ENCODE measurements around the gene HPCAL4.

Gene HPCAL4

GRCh38 chr1:39685071-39685470 lies 6.2 kb downstream of the HPCAL4 start:
- no peak overlapping the region for H3K9ac ChIP-seq (ENCODE audit: low read depth, low read length)
- peaks cover 84% of the 10 kb centered on the region for H3K27me3 ChIP-seq (ENCODE audit: control insufficient read depth, insufficient read depth, low read length)
- no peak overlapping the region for H3K4me3 ChIP-seq (ENCODE audit: low read length)
- no peaks in the 10 kb centered on the region for H3K9me3 ChIP-seq (replicated peaks; ENCODE audit: low read length)
- no peaks in the 10 kb centered on the region for H3K36me3 ChIP-seq (ENCODE audit: insufficient read depth, low read length)
- H3K4me2 ChIP-seq (ENCODE audit: low read length): no peak overlapping the region
- H3K4me1 ChIP-seq (ENCODE audit: control insufficient read depth, insufficient read depth, low read length): peaks cover 6% of the 10 kb centered on the region

GRCh38 chr1:39684313-39684664 lies 6.9 kb downstream of the HPCAL4 start:
- no peak overlapping the region for H3K4me3 ChIP-seq (ENCODE audit: low read length)
- no peaks in the 10 kb centered on the region for H3K9me3 ChIP-seq (replicated peaks; ENCODE audit: low read length)
- no peaks in the 10 kb centered on the region for H3K36me3 ChIP-seq (ENCODE audit: insufficient read depth, low read length)
- peaks cover 77% of the 10 kb centered on the region for H3K27me3 ChIP-seq (ENCODE audit: control insufficient read depth, insufficient read depth, low read length)
- H3K4me1 ChIP-seq (ENCODE audit: control insufficient read depth, insufficient read depth, low read length): peaks cover 11% of the 10 kb centered on the region
- H3K4me2 ChIP-seq (ENCODE audit: low read length): no peak overlapping the region
- H3K9ac ChIP-seq (ENCODE audit: low read depth, low read length): no peak overlapping the region

- Histone ChIP-seq H3K4me1 (ENCODE audit: control insufficient read depth, insufficient read depth, low read length) (peaks cover 11% of the 10 kb centered on the region), H3K4me3 (ENCODE audit: low read length) (no peak overlapping the region), H3K27me3 (ENCODE audit: control insufficient read depth, insufficient read depth, low read length) (peaks cover 71% of the 10 kb centered on the region), H3K9me3 (replicated peaks; ENCODE audit: low read length) (no peaks in the 10 kb centered on the region), H3K9ac (ENCODE audit: low read depth, low read length) (no peak overlapping the region), H3K36me3 (ENCODE audit: insufficient read depth, low read length) (no peaks in the 10 kb centered on the region), H3K4me2 (ENCODE audit: low read length) (peak overlapping the region; percentile 25)
Measured at GRCh38 chr1:39683591-39684312, 7.5 kb downstream of the HPCAL4 start.

GRCh38 chr1:39681999-39682398 lies 9.2 kb downstream of the HPCAL4 start:
- no peaks in the 10 kb centered on the region for H3K36me3 ChIP-seq (ENCODE audit: insufficient read depth, low read length)
- H3K4me2 ChIP-seq (ENCODE audit: low read length): no peak overlapping the region
- H3K9ac ChIP-seq (ENCODE audit: low read depth, low read length): no peak overlapping the region
- H3K4me1 ChIP-seq (ENCODE audit: control insufficient read depth, insufficient read depth, low read length): peaks cover 13% of the 10 kb centered on the region
- no peaks in the 10 kb centered on the region for H3K9me3 ChIP-seq (replicated peaks; ENCODE audit: low read length)
- H3K4me3 ChIP-seq (ENCODE audit: low read length): no peak overlapping the region
- H3K27me3 ChIP-seq (ENCODE audit: control insufficient read depth, insufficient read depth, low read length): peaks cover 58% of the 10 kb centered on the region

GRCh38 chr1:39681294-39681693 lies 9.9 kb downstream of the HPCAL4 start:
- Histone ChIP-seq H3K9me3 (replicated peaks; ENCODE audit: low read length) (no peaks in the 10 kb centered on the region), H3K4me3 (ENCODE audit: low read length) (no peak overlapping the region), H3K36me3 (ENCODE audit: insufficient read depth, low read length) (no peaks in the 10 kb centered on the region), H3K4me2 (ENCODE audit: low read length) (no peak overlapping the region), H3K27me3 (ENCODE audit: control insufficient read depth, insufficient read depth, low read length) (peaks cover 51% of the 10 kb centered on the region), H3K9ac (ENCODE audit: low read depth, low read length) (no peak overlapping the region), H3K4me1 (ENCODE audit: control insufficient read depth, insufficient read depth, low read length) (peaks cover 16% of the 10 kb centered on the region)

GRCh38 chr1:39680751-39681150 lies 10.5 kb downstream of the HPCAL4 start:
- H3K9me3 ChIP-seq (replicated peaks; ENCODE audit: low read length): no peaks in the 10 kb centered on the region
- H3K9ac ChIP-seq (ENCODE audit: low read depth, low read length): no peak overlapping the region
- peaks cover 49% of the 10 kb centered on the region for H3K27me3 ChIP-seq (ENCODE audit: control insufficient read depth, insufficient read depth, low read length)
- peaks cover 16% of the 10 kb centered on the region for H3K4me1 ChIP-seq (ENCODE audit: control insufficient read depth, insufficient read depth, low read length)
- no peaks in the 10 kb centered on the region for H3K36me3 ChIP-seq (ENCODE audit: insufficient read depth, low read length)
- H3K4me3 ChIP-seq (ENCODE audit: low read length): no peak overlapping the region
- no peak overlapping the region for H3K4me2 ChIP-seq (ENCODE audit: low read length)

- no peaks in the 10 kb centered on the region for H3K36me3 ChIP-seq (ENCODE audit: insufficient read depth, low read length)
- peaks cover 16% of the 10 kb centered on the region for H3K4me1 ChIP-seq (ENCODE audit: control insufficient read depth, insufficient read depth, low read length)
- H3K27me3 ChIP-seq (ENCODE audit: control insufficient read depth, insufficient read depth, low read length): peaks cover 45% of the 10 kb centered on the region
- H3K4me3 ChIP-seq (ENCODE audit: low read length): no peak overlapping the region
- H3K4me2 ChIP-seq (ENCODE audit: low read length): no peak overlapping the region
- no peaks in the 10 kb centered on the region for H3K9me3 ChIP-seq (replicated peaks; ENCODE audit: low read length)
- H3K9ac ChIP-seq (ENCODE audit: low read depth, low read length): no peak overlapping the region
Measured at GRCh38 chr1:39679821-39680220, 11.4 kb downstream of the HPCAL4 start.

- no peaks in the 10 kb centered on the region for H3K36me3 ChIP-seq (ENCODE audit: insufficient read depth, low read length)
- peaks cover 16% of the 10 kb centered on the region for H3K4me1 ChIP-seq (ENCODE audit: control insufficient read depth, insufficient read depth, low read length)
- H3K4me3 ChIP-seq (ENCODE audit: low read length): no peak overlapping the region
- no peaks in the 10 kb centered on the region for H3K9me3 ChIP-seq (replicated peaks; ENCODE audit: low read length)
- H3K9ac ChIP-seq (ENCODE audit: low read depth, low read length): no peak overlapping the region
- peaks cover 41% of the 10 kb centered on the region for H3K27me3 ChIP-seq (ENCODE audit: control insufficient read depth, insufficient read depth, low read length)
- H3K4me2 ChIP-seq (ENCODE audit: low read length): no peak overlapping the region
Measured at GRCh38 chr1:39678889-39679288, 12.3 kb downstream of the HPCAL4 start.

GRCh38 chr1:39677645-39678044 lies 13.6 kb downstream of the HPCAL4 start:
- Histone ChIP-seq H3K36me3 (ENCODE audit: insufficient read depth, low read length) (no peaks in the 10 kb centered on the region), H3K4me3 (ENCODE audit: low read length) (no peak overlapping the region), H3K9ac (ENCODE audit: low read depth, low read length) (no peak overlapping the region), H3K4me2 (ENCODE audit: low read length) (no peak overlapping the region), H3K9me3 (replicated peaks; ENCODE audit: low read length) (no peaks in the 10 kb centered on the region), H3K27me3 (ENCODE audit: control insufficient read depth, insufficient read depth, low read length) (peaks cover 42% of the 10 kb centered on the region), H3K4me1 (ENCODE audit: control insufficient read depth, insufficient read depth, low read length) (peaks cover 16% of the 10 kb centered on the region)

GRCh38 chr1:39676948-39677548 lies 14.2 kb downstream of the HPCAL4 start:
- H3K4me2 ChIP-seq (ENCODE audit: low read length): no peak overlapping the region
- H3K27me3 ChIP-seq (ENCODE audit: control insufficient read depth, insufficient read depth, low read length): peaks cover 40% of the 10 kb centered on the region
- H3K9ac ChIP-seq (ENCODE audit: low read depth, low read length): no peak overlapping the region
- H3K36me3 ChIP-seq (ENCODE audit: insufficient read depth, low read length): no peaks in the 10 kb centered on the region
- H3K9me3 ChIP-seq (replicated peaks; ENCODE audit: low read length): no peaks in the 10 kb centered on the region
- H3K4me3 ChIP-seq (ENCODE audit: low read length): no peak overlapping the region
- H3K4me1 ChIP-seq (ENCODE audit: control insufficient read depth, insufficient read depth, low read length): peaks cover 22% of the 10 kb centered on the region

- H3K27me3 ChIP-seq (ENCODE audit: control insufficient read depth, insufficient read depth, low read length): peaks cover 40% of the 10 kb centered on the region
- H3K36me3 ChIP-seq (ENCODE audit: insufficient read depth, low read length): no peaks in the 10 kb centered on the region
- no peak overlapping the region for H3K9ac ChIP-seq (ENCODE audit: low read depth, low read length)
- no peaks in the 10 kb centered on the region for H3K9me3 ChIP-seq (replicated peaks; ENCODE audit: low read length)
- H3K4me1 ChIP-seq (ENCODE audit: control insufficient read depth, insufficient read depth, low read length): peaks cover 20% of the 10 kb centered on the region
- no peak overlapping the region for H3K4me2 ChIP-seq (ENCODE audit: low read length)
- H3K4me3 ChIP-seq (ENCODE audit: low read length): no peak overlapping the region
Measured at GRCh38 chr1:39675220-39675619, 16.0 kb downstream of the HPCAL4 start.

- Histone ChIP-seq H3K9me3 (replicated peaks; ENCODE audit: low read length) (no peaks in the 10 kb centered on the region), H3K4me3 (ENCODE audit: low read length) (no peak overlapping the region), H3K27me3 (ENCODE audit: control insufficient read depth, insufficient read depth, low read length) (peaks cover 57% of the 10 kb centered on the region), H3K4me1 (ENCODE audit: control insufficient read depth, insufficient read depth, low read length) (peaks cover 14% of the 10 kb centered on the region), H3K9ac (ENCODE audit: low read depth, low read length) (no peak overlapping the region), H3K36me3 (ENCODE audit: insufficient read depth, low read length) (no peaks in the 10 kb centered on the region), H3K4me2 (ENCODE audit: low read length) (no peak overlapping the region)
Measured at GRCh38 chr1:39673215-39673614, 18.0 kb downstream of the HPCAL4 start.
